Activated naive CD4-positive, alpha-beta T cell treated with anti-CD3 and anti-CD28 coated beads, Interleukin-2, amount 10 ng/mL, durations not matched to agents 7 days and 5 days (primary cell): ENCODE data around the gene RNASEH1.
"Not testable (repeated sequence)": the region's sequence is repeated elsewhere in the genome, so short reads cannot be mapped to it uniquely, and the experiment has no call there.

Experiments
- CTCF ChIA-PET: fragments of 350-600 bp; sonication (Branson Sonifier 250); formaldehyde crosslinking; loops from one replicate; lab custom pipeline; 2021; ENCODE audit warnings: antibody characterized with exemption; lab: Charles Lee
- DNase-seq: peaks from one replicate; pipeline ENCODE4 v3.0.0-alpha.2; 2020
- H3K27ac Mint-ChIP-seq: one replicate; pipeline ENCODE4 v1.8.0; 2021; ENCODE audit warnings: mild to moderate bottlenecking, moderate library complexity, mixed read lengths
- H3K27me3 Mint-ChIP-seq: one replicate; pipeline ENCODE4 v1.8.0; 2021; ENCODE audit warnings: mild to moderate bottlenecking, mixed read lengths
- H3K36me3 Mint-ChIP-seq: one replicate; pipeline ENCODE4 v1.8.0; 2021; ENCODE audit warnings: mixed read lengths
- H3K4me1 Mint-ChIP-seq: one replicate; pipeline ENCODE4 v1.8.0; 2021; ENCODE audit warnings: mixed read lengths
- H3K4me3 Mint-ChIP-seq: one replicate; pipeline ENCODE4 v1.8.0; 2021; ENCODE audit warnings: mild to moderate bottlenecking, moderate library complexity, mixed read lengths
- H3K9me3 Mint-ChIP-seq: one replicate; pipeline ENCODE4 v1.8.0; 2021; ENCODE audit warnings: mixed read lengths

RNASEH1 gene

GRCh38 chr2:3505771-3506170, 52.4 kb downstream of the RNASEH1 start:
- no peaks in the 10 kb centered on the region for H3K9me3 Mint-ChIP-seq
- DNase-seq: no peak
- H3K4me1 Mint-ChIP-seq: no peaks in the 10 kb centered on the region
- CTCF ChIA-PET: no interaction called here
- no peaks in the 10 kb centered on the region for H3K27me3 Mint-ChIP-seq
- H3K27ac Mint-ChIP-seq: no peak overlapping the region
- H3K4me3 Mint-ChIP-seq: no peak overlapping the region
- H3K36me3 Mint-ChIP-seq: peaks cover 55% of the 10 kb centered on the region

DNA sequence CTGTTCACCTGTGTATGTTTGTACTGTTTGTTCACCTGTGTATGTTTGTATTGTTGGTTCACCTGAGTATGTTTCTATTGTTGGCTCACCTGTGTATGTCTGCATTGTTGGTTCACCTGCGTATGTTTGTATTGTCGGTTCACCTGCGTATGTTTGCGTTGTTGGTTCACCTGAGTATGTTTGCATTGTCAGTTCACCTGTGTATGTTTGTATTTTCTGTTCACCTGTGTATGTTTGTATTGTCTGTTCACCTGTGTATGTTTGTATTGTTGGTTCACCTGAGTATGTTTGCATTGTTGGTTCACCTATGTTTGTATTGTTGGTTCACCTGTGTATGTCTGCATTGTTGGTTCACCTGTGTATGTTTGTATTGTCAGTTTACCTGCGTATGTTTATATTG, 53.4 kb downstream of the RNASEH1 start:
- Mint-ChIP-seq H3K36me3 (peaks cover 51% of the 10 kb centered on the region), H3K4me3 (no peak overlapping the region), H3K4me1 (no peaks in the 10 kb centered on the region), H3K27me3 (no peaks in the 10 kb centered on the region), H3K27ac (no peak overlapping the region), H3K9me3 (no peaks in the 10 kb centered on the region)
- DNase-seq: no peak
- CTCF ChIA-PET: no interaction called here

DNA sequence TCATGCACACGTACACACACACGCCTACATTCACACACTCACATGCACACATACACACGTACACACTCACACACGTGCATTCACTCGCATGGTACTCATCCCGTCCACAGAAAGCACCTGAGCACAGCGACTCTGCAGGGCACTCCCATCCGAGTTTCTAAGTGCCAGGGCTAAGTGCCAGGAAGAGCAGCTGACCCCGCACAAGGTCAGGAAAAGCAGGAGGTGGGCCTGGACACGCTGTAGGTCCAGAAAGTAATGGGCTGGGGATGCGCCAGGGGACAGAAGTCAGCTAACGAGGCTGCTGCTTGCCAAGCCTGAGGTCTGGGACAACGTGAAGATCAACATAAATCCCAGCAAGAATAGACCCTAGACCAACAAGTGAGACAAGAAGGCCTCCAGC, 54.6 kb downstream of the RNASEH1 start:
- Mint-ChIP-seq H3K27me3 (no peaks in the 10 kb centered on the region), H3K4me3 (no peak overlapping the region), H3K27ac (no peak overlapping the region), H3K9me3 (no peaks in the 10 kb centered on the region), H3K36me3 (peaks cover 56% of the 10 kb centered on the region), H3K4me1 (no peaks in the 10 kb centered on the region)
- CTCF ChIA-PET: no interaction called here
- DNase-seq: no peak

- Mint-ChIP-seq H3K27me3 (no peaks in the 10 kb centered on the region), H3K9me3 (no peaks in the 10 kb centered on the region), H3K27ac (no peak overlapping the region), H3K4me1 (no peaks in the 10 kb centered on the region), H3K36me3 (peaks cover 57% of the 10 kb centered on the region), H3K4me3 (no peak overlapping the region)
- DNase-seq: no peak
- CTCF ChIA-PET: no interaction called here
These were observed 55.1 kb downstream of the RNASEH1 start for GRCh38 chr2:3503046-3503445.

DNA sequence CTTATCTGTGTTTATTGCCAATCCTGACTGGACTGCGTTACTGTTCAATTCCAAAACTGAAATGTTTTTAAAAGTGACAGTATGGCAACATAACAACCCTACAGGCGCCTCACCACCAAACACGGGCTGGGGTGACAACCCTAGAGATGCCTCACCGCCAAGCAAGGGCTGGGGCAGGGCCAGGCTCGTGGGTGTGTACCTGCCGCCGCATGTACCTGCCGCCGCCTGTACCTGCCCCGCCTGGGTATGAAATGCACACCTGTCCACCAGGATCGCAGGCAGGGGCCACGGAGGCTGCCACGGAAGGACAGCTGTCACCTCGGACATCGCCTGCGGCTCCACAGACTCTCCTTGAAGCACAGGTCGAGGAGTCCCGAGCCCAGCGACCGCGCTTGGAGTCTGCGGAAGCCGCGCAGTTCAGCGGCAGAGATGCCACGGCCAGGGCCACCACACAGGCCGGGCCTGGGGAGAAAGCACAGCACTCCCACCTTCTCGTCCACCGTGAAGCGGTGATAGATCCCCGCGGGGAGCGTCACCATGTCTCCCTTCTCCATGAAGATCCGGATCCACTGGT, 57.7 kb downstream of the RNASEH1 start:
- no peaks in the 10 kb centered on the region for H3K4me1 Mint-ChIP-seq
- H3K27ac Mint-ChIP-seq: no peak overlapping the region
- no peaks in the 10 kb centered on the region for H3K9me3 Mint-ChIP-seq
- no peaks in the 10 kb centered on the region for H3K27me3 Mint-ChIP-seq
- CTCF ChIA-PET: no interaction called here
- H3K4me3 Mint-ChIP-seq: no peak overlapping the region
- H3K36me3 Mint-ChIP-seq: peaks cover 40% of the 10 kb centered on the region
- no peak for DNase-seq

- H3K27ac Mint-ChIP-seq: no peak overlapping the region
- no peaks in the 10 kb centered on the region for H3K27me3 Mint-ChIP-seq
- H3K4me1 Mint-ChIP-seq: no peaks in the 10 kb centered on the region
- CTCF ChIA-PET: no interaction called here
- no peaks in the 10 kb centered on the region for H3K9me3 Mint-ChIP-seq
- H3K4me3 Mint-ChIP-seq: no peak overlapping the region
- no peak for DNase-seq
- peaks cover 32% of the 10 kb centered on the region for H3K36me3 Mint-ChIP-seq
These were observed 59.2 kb downstream of the RNASEH1 start for GRCh38 chr2:3498783-3499394.

DNA sequence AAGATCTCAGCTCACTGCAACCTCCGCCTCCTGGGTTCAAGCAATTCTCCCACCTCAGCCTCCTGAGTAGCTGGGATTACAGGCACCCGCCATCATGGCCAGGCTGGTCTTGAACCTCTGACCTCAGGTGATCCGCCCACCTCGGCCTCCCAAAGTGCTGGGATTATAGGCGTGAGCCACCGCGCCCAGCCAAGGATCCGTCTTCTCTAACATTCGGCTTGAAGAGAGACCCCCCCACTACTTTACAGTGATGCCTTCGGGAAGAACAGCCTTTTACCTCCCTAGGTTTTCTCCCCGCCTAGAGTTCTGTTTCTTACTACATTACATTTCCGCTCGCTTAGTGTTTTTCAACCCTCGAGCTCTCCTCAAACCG, 61.4 kb downstream of the RNASEH1 start:
- H3K27me3 Mint-ChIP-seq, H3K9me3 Mint-ChIP-seq, H3K4me3 Mint-ChIP-seq, H3K4me1 Mint-ChIP-seq, CTCF ChIA-PET, H3K27ac Mint-ChIP-seq, DNase-seq: not testable (repeated sequence)
- H3K36me3 Mint-ChIP-seq: peaks cover 20% of the 10 kb centered on the region
